AG04450 (cell line): ENCODE data around the gene CTSV. TPM values are rescaled to one million over a fixed set of nuclear protein-coding genes. Genes with fewer than 3 reads are reported as not detected.
A peak's percentile ranks its signal among the peaks of the same experiment; 100 is the strongest.
"Not testable (repeated sequence)": the region's sequence is repeated elsewhere in the genome, so short reads cannot be mapped to it uniquely, and the experiment has no call there.

Source experiments
- CTCF ChIA-PET: fragments of 300-600, 350-600 bp; formaldehyde crosslinking; extraction: SDS; loops from one replicate; lab custom pipeline; 2022; ENCODE audit warnings: antibody characterized with exemption, inconsistent platforms; lab: Charles Lee
- POLR2A ChIA-PET: fragments of 350-600 bp; formaldehyde crosslinking; extraction: SDS; loops from one replicate; lab custom pipeline; 2021; ENCODE audit warnings: antibody characterized with exemption, inconsistent platforms; lab: Yijun Ruan, JAX
- DNase-seq: peaks from one replicate; pipeline ENCODE4 v3.0.0-alpha.2; 2011; ENCODE audit warnings: low read depth, low spot score
- H3K27ac ChIP-seq: one replicate; pipeline ENCODE4 v1.5.1; 2012; ENCODE audit warnings: low read depth, low read length, control low read depth
- H3K27me3 ChIP-seq: one replicate; pipeline ENCODE4 v1.6.0; 2012; ENCODE audit warnings: low read length; ENCODE audit not compliant: control insufficient read depth, insufficient read depth
- H3K4me3 ChIP-seq: 2 replicates; pipeline ENCODE4 v1.5.1; 2011; ENCODE audit warnings: mild to moderate bottlenecking, low read depth, low read length, control low read depth
- H3K9me3 ChIP-seq: 2 replicates; pipeline ENCODE4 v1.5.1; 2012; ENCODE audit warnings: low read length; ENCODE audit not compliant: control insufficient read depth, insufficient read depth
- polyA minus RNA-seq: library from RNA; depleted of rRNA, polyadenylated mRNA; stranded (reverse); fragments of >200 nt; gene quantifications from 2 replicates; pipeline ENCODE4 v1.2.3, GENCODE V29; 2011; rRNA and poly(A)+ RNA removed
- polyA plus RNA-seq: library from polyadenylated mRNA; depleted of rRNA; stranded (reverse); fragments of >200 nt; gene quantifications from 2 replicates; pipeline ENCODE4 v1.2.3, GENCODE V29; 2011; rRNA removed
- TF ChIP-seq, protein P1 (sequence below): IDR thresholded peaks from 2 replicates; pipeline ENCODE4 v1.5.1; 2011; ENCODE audit warnings: low read depth, low read length, control low read depth, inconsistent platforms

The CTSV gene
- 0.58 and 0.60 TPM in 2 replicates for polyA plus RNA-seq
- 0.05 TPM in 1 of 2 replicates, not detected in the other for polyA minus RNA-seq

DNA sequence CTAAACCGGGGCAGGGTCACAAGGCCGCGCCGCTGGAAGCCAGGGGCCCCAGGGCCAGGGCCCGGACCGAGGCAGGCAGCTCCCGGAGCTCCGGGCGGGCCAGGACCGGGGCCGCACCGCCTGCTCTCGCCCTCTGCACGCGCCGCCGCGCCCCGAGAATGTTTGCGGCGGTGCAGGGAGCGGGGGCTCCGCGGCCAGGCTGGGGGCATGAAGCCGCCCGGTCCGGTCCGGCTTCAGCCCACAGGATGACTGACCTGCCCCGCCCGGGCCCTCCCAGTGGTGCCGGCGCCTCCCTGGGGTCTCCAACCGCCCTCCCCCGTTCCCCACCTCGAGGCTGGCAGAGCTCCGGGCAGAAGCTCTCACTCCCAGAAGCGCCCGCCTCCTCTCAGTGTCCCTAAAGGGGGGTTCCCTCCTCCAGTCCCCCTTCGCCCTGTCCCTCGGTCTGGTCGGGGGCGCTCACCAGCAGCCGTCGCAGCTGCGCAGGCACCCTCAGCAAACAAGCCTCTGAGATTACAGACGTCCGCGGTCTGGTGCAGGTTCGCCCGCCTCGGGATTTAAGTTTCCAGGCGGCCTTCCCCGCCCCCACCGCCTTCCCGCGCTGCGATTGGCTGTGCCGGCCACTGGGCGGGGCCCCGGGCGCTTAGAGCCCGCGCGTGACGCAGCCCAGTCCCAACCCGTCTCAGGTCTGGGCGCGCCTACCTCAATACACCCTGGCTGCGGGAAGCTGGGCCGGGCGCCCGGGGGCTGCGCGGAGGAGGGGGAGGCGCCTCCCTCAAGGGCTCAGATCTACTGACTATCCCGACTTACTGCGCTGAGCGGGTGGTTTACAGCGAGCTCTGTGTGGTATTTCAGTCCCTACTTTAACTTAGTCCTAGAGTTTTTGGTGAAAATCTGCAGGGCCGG lies at the start of gene CTSV:
Gene CTSV (minus strand): TSS at position 532 of the 903 bp plus-strand sequence. CDS start 1,099 bp downstream, outside the sequence.
- Histone ChIP-seq H3K4me3 (peak within 1 kb of the TSS; percentile 61), H3K27ac (no peak within 1 kb of the TSS), H3K9me3 (no peaks in the 10 kb centered on the region), H3K27me3 (peaks cover 11% of the 10 kb centered on the region)
- ChIA-PET CTCF (no interaction called here), POLR2A (no interaction called here)
- peak; percentile 23 for DNase-seq
- TF ChIP-seq, protein P1, sequence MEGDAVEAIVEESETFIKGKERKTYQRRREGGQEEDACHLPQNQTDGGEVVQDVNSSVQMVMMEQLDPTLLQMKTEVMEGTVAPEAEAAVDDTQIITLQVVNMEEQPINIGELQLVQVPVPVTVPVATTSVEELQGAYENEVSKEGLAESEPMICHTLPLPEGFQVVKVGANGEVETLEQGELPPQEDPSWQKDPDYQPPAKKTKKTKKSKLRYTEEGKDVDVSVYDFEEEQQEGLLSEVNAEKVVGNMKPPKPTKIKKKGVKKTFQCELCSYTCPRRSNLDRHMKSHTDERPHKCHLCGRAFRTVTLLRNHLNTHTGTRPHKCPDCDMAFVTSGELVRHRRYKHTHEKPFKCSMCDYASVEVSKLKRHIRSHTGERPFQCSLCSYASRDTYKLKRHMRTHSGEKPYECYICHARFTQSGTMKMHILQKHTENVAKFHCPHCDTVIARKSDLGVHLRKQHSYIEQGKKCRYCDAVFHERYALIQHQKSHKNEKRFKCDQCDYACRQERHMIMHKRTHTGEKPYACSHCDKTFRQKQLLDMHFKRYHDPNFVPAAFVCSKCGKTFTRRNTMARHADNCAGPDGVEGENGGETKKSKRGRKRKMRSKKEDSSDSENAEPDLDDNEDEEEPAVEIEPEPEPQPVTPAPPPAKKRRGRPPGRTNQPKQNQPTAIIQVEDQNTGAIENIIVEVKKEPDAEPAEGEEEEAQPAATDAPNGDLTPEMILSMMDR, result no peak

DNA sequence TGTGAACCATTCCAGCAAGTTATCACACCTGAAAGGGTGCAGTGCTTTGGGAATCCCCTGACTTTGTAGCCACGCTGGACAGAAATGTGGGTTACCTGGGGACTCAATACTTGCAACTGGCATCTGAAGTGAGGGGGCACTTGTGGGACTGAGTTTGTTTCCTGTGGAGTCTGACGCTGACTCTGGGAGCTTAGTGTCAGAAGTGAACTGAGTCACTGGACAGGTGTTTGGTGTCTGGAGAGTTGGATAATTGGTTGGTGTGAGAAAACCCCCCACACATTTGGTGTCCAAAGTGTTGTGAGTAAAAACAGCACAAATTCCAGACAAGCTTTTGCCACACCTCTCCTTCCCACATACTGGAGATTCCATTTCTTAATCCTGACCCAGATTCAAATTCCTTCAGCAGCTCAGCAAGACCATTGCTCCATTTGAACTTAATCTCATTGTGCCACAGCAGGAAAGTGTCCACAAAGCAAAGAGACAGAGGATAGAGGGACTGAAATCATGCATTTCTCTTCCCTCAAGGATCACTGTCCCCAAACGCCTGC lies 48.8 kb upstream of the CTSV start:
- H3K4me3 ChIP-seq, POLR2A ChIA-PET, H3K9me3 ChIP-seq, H3K27ac ChIP-seq, H3K27me3 ChIP-seq, CTCF ChIA-PET, DNase-seq: not testable (repeated sequence)

DNA sequence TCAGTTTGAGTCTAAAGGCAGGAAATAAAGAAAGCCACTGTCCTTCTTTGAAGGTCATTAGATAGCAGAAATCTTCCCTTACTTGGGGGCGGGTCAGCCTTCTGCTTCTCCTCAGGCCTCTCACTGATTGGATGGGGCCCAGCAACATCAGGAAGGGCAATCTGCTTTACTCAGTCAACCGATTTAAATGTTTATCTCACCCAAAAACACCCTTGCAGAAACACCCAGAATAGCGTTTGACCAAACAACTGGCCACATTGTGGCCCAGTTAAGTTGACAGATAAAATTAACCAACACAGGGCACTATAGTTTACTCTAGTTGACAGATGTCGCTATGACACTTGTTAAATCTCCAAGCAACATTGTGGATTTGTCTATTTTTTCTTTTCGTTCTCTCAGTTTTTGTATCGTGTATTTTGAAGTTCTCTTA lies 45.6 kb upstream of the CTSV start:
- H3K27me3 ChIP-seq, H3K4me3 ChIP-seq, DNase-seq, POLR2A ChIA-PET, CTCF ChIA-PET, H3K27ac ChIP-seq, H3K9me3 ChIP-seq: not testable (repeated sequence)

DNA sequence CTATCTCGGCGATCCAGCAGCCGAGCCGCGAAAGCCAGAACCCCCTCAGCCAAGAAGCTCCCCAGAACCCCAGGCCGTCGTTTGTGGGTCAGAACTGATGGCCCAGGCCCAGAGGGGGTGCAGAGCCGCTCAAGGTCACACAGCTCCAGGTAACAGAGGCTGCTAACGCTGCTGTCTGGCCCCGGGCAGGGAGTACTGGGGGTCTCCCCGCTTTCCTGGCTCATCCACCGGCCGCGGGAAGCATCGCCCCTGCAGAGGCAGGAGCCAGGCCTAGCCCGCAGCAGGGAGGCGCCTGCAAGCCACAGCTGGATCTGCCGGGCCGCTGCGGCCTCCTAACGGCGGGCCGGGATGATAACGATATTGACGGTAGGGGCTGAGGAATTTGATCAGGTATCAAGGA lies 39.4 kb upstream of the CTSV start:
- TF ChIP-seq, protein P1, result no peak
- Histone ChIP-seq H3K4me3 (no peak overlapping the region), H3K9me3 (no peaks in the 10 kb centered on the region; the same call in 1 of the 2 replicates), H3K27me3 (peaks cover 5% of the 10 kb centered on the region), H3K27ac (no peak overlapping the region)
- ChIA-PET POLR2A (no interaction called here), CTCF (no interaction called here)
- no peak for DNase-seq

DNA sequence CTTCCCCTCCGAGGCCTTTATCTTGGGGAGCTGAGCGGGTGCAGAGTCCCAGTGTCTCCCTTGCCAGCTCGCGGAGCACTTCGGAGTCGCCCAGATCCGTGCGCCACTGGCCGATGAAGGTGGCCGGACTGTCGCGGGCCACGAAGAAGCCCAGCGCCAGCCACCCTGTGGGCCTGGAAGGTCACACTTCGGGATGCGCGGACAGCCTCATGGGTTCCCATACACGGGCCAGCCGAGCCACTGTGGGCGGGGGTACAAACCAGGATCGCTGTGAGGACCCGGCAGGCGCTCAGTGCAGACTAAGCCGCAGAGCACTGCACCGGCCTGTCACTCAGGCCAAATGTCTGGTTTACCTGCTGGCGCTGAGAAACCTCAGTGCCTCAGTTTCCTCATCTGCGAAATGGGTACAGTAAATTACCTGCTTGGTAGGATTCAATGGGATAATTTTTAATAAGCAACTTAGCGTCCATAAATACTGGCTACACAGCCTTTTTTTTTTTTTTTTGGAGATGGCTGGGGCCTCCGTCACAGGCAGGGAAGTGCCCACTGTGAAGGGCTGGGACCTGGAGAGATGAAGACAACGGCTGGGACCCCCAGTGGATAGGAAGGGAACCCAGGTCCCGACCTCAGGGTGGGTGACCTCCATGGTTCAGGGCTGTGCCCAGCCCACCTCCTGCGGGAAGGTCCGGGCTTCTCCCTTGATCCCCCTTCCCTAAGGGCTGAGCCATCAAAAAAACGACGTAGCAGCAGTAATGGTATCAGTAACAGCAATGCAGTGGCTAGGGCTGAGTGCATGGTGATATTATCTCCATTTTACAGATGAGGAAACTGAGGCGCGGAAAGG lies 38.7 kb upstream of the CTSV start:
- CTCF ChIA-PET, result no interaction called here
- POLR2A ChIA-PET, result no interaction called here
- Histone ChIP-seq H3K27ac (no peak overlapping the region), H3K27me3 (peaks cover 5% of the 10 kb centered on the region), H3K4me3 (no peak overlapping the region), H3K9me3 (no peaks in the 10 kb centered on the region; the same call in 1 of the 2 replicates)
- DNase-seq, result no peak
- TF ChIP-seq, protein P1, result no peak

DNA sequence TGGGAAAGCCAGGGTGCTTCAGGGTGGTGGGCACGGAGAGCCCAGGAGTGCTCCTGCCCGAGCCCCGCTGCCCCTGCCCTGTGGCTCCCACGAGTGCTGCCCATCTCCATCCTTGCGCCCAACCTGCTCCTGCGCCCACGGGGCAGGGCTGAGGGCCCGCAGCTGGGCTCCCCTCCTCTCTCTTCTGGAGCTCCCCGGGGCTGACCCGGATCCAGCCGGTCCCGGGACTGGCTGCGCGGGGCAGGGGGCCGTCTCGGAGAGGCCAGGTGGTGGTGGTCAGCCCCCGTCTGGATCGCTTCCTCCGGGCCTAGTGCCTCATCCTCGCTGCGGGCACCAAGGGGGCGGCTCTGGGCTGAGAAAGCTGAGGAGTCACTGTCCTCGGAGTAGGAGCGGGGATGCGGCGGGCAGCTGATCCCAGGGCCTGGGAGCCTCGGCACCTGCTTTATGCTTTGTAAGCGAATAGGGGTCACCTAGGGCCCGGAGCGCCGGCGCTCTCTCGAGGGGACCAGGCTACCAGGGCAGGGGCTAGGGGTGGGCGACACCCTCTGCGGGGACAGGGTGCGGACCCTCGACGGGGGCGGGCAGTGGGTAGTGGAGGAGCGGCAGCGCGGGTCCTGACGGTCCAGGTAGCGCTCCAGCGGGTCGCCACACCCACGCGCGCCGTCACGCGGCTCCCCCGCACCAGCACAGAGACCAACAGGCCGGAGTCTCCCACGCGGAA lies 37.9 kb upstream of the CTSV start:
- H3K27me3 ChIP-seq, CTCF ChIA-PET, H3K4me3 ChIP-seq, H3K27ac ChIP-seq, POLR2A ChIA-PET, H3K9me3 ChIP-seq, DNase-seq: not testable (repeated sequence)
